GM19025 (cell line): ENCODE data around the gene NTN3.

Experiments
- ATAC-seq: cut with Tn5 transposase; IDR thresholded peaks from one replicate; pipeline ENCODE4 v1.9.1; 2021; ENCODE audit warnings: mild to moderate bottlenecking, low read depth, moderate library complexity; ENCODE audit not compliant: unreplicated experiment

NTN3 gene

GRCh38 chr16:2511996-2512734 is 41.1 kb downstream of the NTN3 start:
- ATAC-seq = no peak

- ATAC-seq = no peak
These were observed 41.8 kb downstream of the NTN3 start for GRCh38 chr16:2512735-2513404.

GRCh38 chr16:2513405-2514332 is 42.6 kb downstream of the NTN3 start, which contains the start of gene ATP6V0C:
Gene ATP6V0C, plus strand, starts transcription at chr16:2513952. Its CDS starts 152 bp downstream, at chr16:2514104.
- peak; percentile 72 for ATAC-seq

GRCh38 chr16:2514333-2515179 is 43.5 kb downstream of the NTN3 start:
- ATAC-seq = no peak

GRCh38 chr16:2515180-2515851 is 44.2 kb downstream of the NTN3 start:
- ATAC-seq = no peak

- no peak for ATAC-seq
These were observed 45.5 kb downstream of the NTN3 start for GRCh38 chr16:2516391-2517240.

GRCh38 chr16:2517954-2518605 is 47.0 kb downstream of the NTN3 start:
- ATAC-seq = no peak

GRCh38 chr16:2518823-2519710 is 48.0 kb downstream of the NTN3 start:
- ATAC-seq = no peak

- no peak for ATAC-seq
These were observed 48.6 kb downstream of the NTN3 start for GRCh38 chr16:2519711-2520080.

- ATAC-seq = no peak
These were observed 49.1 kb downstream of the NTN3 start, which contains the start of gene AMDHD2 for GRCh38 chr16:2520097-2520783. Gene AMDHD2, plus strand, starts transcription at chr16:2520371. Its CDS starts 88 bp downstream, at chr16:2520459.

GRCh38 chr16:2520784-2521531 is 49.9 kb downstream of the NTN3 start:
- ATAC-seq = no peak
